ENCODE data around the gene TMEM141. TPM values are rescaled to one million over a fixed set of nuclear protein-coding genes. Genes with fewer than 3 reads are reported as not detected.

Gene TMEM141
- total and polyA plus RNA-seq, 2 of the 8 experiments (the other 6 are each of a cell fraction or from before 2014, with no cell fraction given), result 51.1 to 137 TPM

GRCh38 chr9:136786451-136786850 lies 4.7 kb upstream of the TMEM141 start:
- CTCF ChIA-PET (ENCODE audit: partially characterized antibody), result interaction anchor here (0.6 to 4.3 kb wide), 12 partner anchors 10 to 250 kb away, joined by 3 to 37 read pairs (median 5); partner anchors contain the start of genes AJM1 and LCN8
- no peak overlapping the region for H3K14ac ChIP-seq (ENCODE audit: insufficient read length)
- no peak for TF ChIP-seq SIX5 (IDR thresholded peaks at IDR 0.05; ENCODE audit: low read depth, low read length)
- TF ChIP-seq SP4 (IDR thresholded peaks at IDR 0.05; ENCODE audit: low read length), result no peak
- TF ChIP-seq RAD21 (IDR thresholded peaks at IDR 0.05 in 1 of 2, conservative IDR thresholded peaks at IDR 0.05 in 1 of 2; ENCODE audit: low read depth in 2 of 2, low read length in 2 of 2), result no peak
- no peak for TF ChIP-seq NANOG (IDR thresholded peaks at IDR 0.05; ENCODE audit: insufficient read depth, low read depth, low read length, poor library complexity, severe bottlenecking)
- no peak for TF ChIP-seq SP1 (IDR thresholded peaks at IDR 0.05; ENCODE audit: low read depth, low read length)
- TF ChIP-seq EZH2 (IDR thresholded peaks at IDR 0.05; ENCODE audit: low read depth, low read length, severe bottlenecking), result no peak
- no peak for TF ChIP-seq GABPA (IDR thresholded peaks at IDR 0.05; ENCODE audit: borderline replicate concordance, insufficient read depth, low read length)
- no peak for TF ChIP-seq CHD1 (IDR thresholded peaks at IDR 0.05; ENCODE audit: low read depth, low read length)
- H2BK20ac ChIP-seq (ENCODE audit: low read length), result no peak overlapping the region
- POLR2A ChIA-PET (ENCODE audit: partially characterized antibody), result no interaction called here
- peaks cover 0 to 3% (median under 1%) of the 10 kb centered on the region in 4 experiments; a peak in 2 of 7 replicates for H3K4me1 ChIP-seq (replicated peaks in 1 of 4; ENCODE audit: control insufficient read depth in 3 of 4, insufficient read depth in 4 of 4, low read length in 3 of 4)
- H3K79me2 ChIP-seq (ENCODE audit: control insufficient read depth in 1 of 2, insufficient read depth in 2 of 2, low read length in 2 of 2), result no peaks in the 10 kb centered on the region
- no peaks in the 10 kb centered on the region for H3K9me3 ChIP-seq (ENCODE audit: insufficient read depth in 2 of 2, low read depth in 1 of 2, low read length in 1 of 2)
- H2AK5ac ChIP-seq (ENCODE audit: low read depth, low read length), result no peak overlapping the region
- H2BK120ac ChIP-seq (replicated peaks; ENCODE audit: low read depth, low read length), result no peak overlapping the region
- H3K27me3 ChIP-seq (replicated peaks in 1 of 4; ENCODE audit: control insufficient read depth in 3 of 4, extremely low read depth in 1 of 4, insufficient read depth in 3 of 4, low read length in 3 of 4), result no peaks in the 10 kb centered on the region
- 90% methylated on average over 10 of the region's 10 CpGs; no CpG with 5 or more reads in 1 of the 2 experiments for WGBS, 2 experiments (ENCODE audit: extremely low coverage in 1 of 2, insufficient coverage in 1 of 2, insufficient read length in 1 of 2, insufficient replicate concordance in 2 of 2, low coverage in 1 of 2, low lambda C conversion rate in 2 of 2, missing lambda C conversion rate in 1 of 2)
- no peak overlapping the region for H3K4me3 ChIP-seq (ENCODE audit: extremely low read depth in 1 of 4, insufficient read depth in 2 of 4, low read depth in 3 of 4, low read length in 4 of 4)
- DNase-seq (ENCODE audit: low read depth in 1 of 2, low spot score in 2 of 2) (no peak), FAIRE-seq (no peak)
- H3K56ac ChIP-seq (replicated peaks; ENCODE audit: insufficient read length, low read depth, low read length), result no peak overlapping the region
- H4K8ac ChIP-seq (ENCODE audit: extremely low read depth, insufficient read depth, low read length), result no peak overlapping the region
- H2AFZ ChIP-seq (ENCODE audit: low read length), result no peak overlapping the region
- H3K27ac ChIP-seq (ENCODE audit: low read depth, low read length), result no peak overlapping the region
- H3K23ac ChIP-seq (ENCODE audit: insufficient read length), result no peak overlapping the region
- no peak overlapping the region for H3K4me2 ChIP-seq (ENCODE audit: insufficient read depth in 1 of 2, low read depth in 2 of 2, low read length in 2 of 2)
- H3K79me1 ChIP-seq (ENCODE audit: low read depth, low read length), result no peaks in the 10 kb centered on the region
- no peak overlapping the region for H2BK15ac ChIP-seq (ENCODE audit: low read length)
- H3K4ac ChIP-seq (replicated peaks; ENCODE audit: insufficient read length, low read depth, low read length), result no peak overlapping the region
- no peaks in the 10 kb centered on the region; the same call in 1 of the 2 replicates for H3K23me2 ChIP-seq (ENCODE audit: low read depth, low read length)
- no peak overlapping the region for H2BK12ac ChIP-seq (ENCODE audit: low read depth, low read length)
- H3K36me3 ChIP-seq (ENCODE audit: control insufficient read depth in 2 of 4, insufficient read depth in 4 of 4, low read length in 3 of 4), result no peaks in the 10 kb centered on the region
- H3K9ac ChIP-seq (replicated peaks in 1 of 4; ENCODE audit: extremely low read depth in 1 of 4, low read depth in 3 of 4, low read length in 3 of 4), result no peak overlapping the region
- no peaks in the 10 kb centered on the region for H4K20me1 ChIP-seq (replicated peaks in 1 of 2; ENCODE audit: control insufficient read depth in 1 of 2, insufficient read depth in 2 of 2, low read length in 2 of 2)
- no peak overlapping the region for H4K5ac ChIP-seq (ENCODE audit: insufficient read length, low read depth, low read length)
- no peak overlapping the region for H3K18ac ChIP-seq (ENCODE audit: extremely low read depth, low read length)
- no peak overlapping the region for H2BK5ac ChIP-seq (ENCODE audit: low read depth, low read length)
- H4K91ac ChIP-seq (replicated peaks; ENCODE audit: insufficient read length, low read length), result no peak overlapping the region

All from H1 (cell line).